NCI-H1417 treated with DMSO at 0.1 percent for 48 hours (cell line): ENCODE results near the gene ZMPSTE24.

Experiments
- DNase-seq: peaks from one replicate; lab custom pipeline; 2025; lab: John Stamatoyannopoulos, UW

The ZMPSTE24 gene

DNA sequence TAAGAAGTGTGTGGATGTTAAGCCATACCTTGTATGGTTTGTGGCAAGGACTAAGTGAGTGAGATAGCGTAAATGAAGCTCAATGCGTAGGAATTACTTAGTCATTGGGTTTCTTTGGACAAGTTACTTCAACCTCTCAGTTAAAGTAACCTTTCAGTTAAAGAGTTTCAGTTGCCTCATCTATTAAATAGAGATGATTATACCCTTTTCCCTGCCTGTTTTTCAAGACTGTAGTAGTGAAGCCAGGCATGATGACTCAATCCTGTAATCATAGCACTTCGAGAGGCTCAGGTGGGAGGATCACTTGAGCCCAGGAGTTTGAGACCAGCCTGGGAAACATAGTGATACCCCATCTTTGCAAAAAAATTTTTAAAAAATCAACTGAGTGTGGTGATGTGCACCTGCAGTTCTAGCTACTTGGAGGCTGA, 6.3 kb downstream of the ZMPSTE24 start:
- DNase-seq, result no peak

DNA sequence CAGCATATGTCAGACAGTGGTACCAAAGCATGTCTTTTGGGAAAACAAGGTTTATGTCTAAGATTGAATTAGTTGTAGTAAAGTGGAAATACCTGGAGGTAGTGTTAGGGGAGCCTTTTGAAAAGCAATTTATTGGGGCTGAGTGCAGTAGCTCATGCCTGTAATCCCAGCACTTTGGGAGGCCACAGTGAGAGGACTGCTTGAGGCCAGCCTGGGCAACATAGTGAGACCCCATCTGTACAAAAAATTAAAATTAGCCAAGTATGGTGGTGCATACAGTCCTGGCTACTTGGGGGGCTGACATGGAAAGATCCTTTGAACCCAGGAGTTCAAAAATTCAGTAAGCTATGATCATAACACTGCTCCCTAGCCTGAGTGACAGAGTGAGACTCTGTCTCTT, 7.3 kb downstream of the ZMPSTE24 start:
- DNase-seq, result no peak

DNA sequence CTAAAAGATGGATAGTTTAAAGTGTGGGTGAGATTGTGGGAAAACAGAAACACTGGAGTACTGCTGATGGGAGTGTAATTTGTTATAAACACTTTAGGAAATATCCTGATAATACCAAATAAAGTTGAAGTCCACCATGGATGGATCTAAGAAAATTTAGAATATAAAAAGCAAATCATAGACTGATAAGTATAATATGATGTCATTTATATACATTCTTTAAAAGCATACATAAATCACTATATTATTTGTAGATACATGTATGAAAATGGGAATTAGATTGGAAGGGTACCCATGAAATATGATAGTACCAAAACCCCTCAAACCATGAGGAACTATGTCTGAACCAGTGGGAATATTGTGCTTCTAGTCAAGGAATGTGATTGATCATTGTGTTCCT, 7.9 kb downstream of the ZMPSTE24 start:
- no peak for DNase-seq

DNA sequence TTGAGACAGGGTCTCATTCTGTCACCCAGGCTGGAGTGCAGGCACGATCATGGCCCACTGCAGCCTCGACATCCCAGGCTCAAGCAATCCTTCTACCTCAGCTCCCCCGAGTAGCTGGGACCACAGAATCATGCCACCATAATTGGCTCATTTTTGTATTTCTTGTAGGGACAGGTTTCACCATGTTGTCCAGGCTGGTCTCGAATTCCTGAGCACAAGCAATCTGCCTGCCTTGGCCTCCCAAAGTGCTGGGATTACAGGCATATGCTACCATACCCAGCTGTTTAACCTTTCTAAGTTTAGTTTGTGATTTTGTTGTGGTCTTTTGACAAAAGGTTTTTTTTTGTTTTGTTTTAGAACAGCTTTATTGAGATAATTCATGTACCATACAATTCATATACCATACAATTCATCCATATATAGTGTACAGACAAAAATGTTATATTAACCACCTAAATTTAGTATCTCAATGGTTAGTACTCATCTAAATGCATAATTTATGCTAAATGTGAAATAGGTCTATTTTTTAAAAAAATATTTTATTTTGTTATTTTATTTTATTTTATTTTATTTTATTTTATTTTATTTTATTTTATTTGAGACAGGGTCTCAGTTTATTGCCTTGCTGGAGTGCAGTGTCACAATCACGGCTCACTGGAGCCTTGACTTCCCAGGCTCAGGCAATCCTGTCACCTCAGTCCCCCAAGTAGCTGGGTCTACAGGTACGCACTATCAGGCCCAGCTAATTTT, 8.9 kb downstream of the ZMPSTE24 start:
- DNase-seq, result no peak

DNA sequence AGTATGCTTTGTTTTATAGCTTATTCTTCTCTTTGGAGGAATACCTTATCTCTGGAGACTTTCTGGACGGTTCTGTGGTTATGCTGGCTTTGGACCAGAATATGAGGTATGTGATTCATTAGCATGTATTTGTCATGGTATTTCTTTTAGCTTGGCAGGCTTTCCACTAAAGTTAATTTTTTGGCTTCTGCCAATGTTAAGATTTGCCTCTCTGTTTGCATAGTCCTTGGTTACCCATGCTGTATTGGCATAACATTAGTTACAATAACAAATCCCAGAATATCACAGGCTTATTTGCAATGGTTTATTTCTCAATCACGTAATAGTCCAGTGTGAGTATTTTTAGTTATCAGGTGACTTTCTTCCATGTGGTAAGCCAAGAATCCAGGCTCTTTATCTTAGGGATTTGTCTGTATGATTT, 9.7 kb downstream of the ZMPSTE24 start:
- DNase-seq, result no peak

DNA sequence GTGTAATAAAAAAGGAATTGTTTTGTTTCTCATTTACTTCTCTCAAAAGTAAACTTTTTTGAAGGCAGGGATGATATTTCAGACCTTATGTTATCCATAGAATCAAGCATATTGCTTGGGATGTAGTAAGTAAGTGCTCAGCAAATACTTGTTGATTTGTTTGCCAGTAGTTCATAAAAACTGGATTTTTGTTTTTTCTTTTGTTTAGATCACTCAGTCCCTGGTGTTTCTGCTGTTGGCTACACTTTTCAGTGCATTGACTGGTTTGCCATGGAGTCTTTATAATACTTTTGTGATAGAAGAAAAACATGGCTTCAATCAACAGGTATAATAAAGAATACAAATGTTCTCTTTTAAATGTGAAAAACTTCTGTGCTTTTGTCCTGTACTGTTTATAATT, 10.2 kb downstream of the ZMPSTE24 start:
- DNase-seq, result no peak

DNA sequence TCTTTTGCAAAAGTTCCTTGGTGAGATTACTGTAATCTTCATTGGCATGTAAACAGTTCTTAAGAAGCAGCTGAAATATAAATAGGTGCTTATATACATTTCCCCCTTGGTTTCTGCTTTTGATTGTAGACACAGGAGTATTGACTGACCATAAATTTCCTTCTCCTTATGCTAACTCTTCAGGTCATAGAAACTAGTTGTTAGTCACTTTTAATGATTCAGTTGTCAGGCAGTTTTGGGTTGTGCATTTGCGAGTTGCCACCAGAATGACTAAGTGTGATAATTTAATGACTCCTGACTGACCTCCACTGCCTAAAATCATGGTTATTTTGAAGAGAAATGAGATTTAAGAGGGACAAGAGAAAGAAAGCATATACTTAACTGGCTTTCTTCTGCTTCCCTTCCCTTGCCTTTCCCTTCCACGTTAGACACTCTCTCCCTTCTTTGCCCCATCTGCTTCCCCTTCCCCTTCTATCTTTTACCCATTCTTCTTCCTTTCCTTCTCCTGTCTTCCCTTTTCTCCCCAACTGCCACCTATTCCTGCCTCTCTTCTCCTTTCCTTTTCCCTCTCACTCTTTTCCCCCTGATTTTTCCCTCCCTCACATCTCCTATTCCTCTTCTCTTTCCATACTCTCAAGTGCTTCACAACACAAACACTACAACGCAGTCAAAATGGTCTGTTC, 12.3 kb downstream of the ZMPSTE24 start:
- DNase-seq, result no peak

DNA sequence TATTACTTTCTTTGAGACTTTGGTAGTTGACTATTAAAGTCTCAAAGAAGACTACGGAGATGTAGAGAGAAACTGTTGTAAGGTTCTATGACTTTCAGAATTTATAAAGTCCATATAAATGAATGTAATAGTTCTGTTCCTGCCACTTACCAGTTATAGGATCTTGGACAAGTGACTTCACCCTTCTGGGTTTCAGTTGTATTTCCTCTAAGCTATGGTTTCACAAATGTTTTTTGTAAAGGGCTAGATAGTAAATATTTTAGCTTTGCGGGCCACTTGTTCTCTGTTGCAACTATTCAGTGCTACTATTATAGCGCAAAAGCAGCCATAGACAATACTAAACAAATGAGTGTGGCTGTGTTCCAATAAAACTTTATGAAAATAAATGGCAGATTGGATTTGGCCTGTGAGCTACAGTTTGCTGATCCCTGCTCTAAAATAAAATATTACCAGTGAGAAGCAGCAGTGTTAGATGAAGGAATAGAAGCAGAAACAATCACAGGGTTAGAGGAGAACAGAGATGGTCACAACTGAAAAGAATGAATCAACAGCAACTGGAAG, 14.7 kb downstream of the ZMPSTE24 start:
- no peak for DNase-seq

DNA sequence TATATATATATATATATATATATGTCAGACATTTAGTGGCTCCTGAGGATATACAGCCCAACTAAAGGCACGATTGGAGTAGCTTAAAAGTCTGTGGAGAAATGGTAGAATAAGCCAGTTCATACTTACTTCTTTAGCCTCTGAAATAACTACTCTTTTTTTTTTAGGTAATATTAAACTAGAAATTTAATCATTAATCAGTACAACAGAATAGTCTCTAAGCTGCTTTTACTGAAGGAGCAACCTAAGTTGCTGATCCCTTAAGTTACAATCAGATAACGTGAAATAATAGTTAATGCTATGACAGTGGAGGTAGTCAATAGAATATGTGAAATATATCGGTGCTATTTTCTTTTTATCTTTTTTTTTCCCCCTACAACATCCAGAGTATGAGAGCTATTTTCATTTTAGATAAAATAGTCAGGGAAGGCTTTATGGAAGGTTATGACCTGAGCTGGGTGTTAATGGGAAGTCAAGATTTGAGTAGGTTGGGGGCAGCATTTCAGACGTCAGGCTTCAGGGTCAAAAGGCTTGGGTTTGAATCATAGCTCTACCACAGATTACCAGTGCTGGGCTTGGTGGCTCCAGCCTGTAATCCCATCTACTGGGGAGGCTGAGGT, 15.6 kb downstream of the ZMPSTE24 start:
- DNase-seq, result no peak

DNA sequence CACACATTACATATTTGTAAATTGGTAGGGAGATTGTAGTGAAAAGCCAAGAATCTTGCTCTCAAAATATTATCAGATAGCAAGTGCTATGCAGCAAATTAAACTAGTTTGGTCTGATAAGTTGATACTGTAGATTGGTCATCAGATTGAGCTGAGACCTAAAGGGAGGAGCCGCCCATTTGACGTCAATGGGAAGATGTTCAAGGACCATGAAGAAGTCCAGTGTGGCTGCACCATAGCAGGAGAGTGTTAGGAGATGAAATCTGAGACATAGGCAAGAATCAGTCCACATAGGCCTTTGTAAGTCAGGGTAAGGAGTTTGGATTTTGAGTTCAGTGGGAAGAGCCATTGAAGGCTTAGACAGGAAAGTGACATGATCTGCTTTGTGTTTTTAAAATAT, 16.3 kb downstream of the ZMPSTE24 start:
- DNase-seq, result no peak

DNA sequence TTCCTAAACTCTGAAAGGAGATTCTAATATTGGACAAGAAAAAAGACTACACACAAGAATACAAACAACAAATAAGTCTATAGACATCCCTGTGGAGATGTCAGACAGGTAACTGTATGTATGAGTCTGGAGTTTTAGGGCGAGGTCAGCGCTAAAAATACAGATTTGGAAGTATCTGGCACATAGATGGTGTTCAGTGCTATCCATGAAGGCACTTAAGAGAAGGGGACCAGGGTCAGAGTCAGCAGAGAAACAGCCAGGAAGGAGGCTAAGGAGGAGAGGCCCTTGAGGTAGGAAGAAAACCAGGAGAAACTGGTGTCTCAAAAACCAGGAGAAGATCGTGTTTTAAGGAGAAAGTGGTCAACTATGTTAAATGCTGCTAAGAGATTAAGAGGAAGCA, 18.1 kb downstream of the ZMPSTE24 start:
- DNase-seq, result no peak

DNA sequence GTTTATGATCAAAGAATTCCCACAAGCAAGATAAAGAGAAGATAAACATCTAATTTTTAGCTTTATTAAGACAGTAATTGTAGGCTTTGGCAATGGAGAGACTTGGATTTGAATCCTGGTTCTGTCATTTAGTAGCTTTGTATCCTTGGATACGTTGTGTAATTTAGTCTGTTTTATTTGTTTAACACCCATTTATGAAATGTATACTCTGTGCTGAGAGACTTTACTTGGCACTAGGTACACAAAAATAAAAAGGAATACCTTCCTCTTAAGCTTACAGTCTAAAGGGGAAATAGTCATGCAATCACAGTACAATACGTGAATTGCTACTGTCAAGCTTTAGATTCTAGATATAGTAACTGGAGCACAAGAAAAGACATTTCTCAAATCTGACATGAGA, 23.8 kb downstream of the ZMPSTE24 start:
- no peak for DNase-seq

DNA sequence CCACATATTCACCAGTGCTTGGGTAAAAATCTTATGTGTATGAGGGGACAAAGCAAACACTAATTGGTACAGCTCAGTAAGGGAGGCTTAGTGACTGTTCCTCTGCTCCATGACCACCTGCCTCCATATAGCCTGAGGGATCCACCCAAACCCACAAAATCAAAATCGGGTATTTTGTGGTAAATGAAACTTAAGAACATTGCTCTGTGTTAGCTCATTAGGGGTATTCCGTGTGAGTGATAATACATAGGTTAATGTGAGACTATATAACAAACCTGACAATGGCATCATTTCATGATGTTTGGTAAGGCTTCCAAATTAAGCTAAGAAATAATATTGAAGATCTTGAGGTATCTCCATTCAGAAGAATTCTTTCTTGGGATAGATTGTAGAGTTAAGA, 33.3 kb downstream of the ZMPSTE24 start:
- DNase-seq, result no peak

DNA sequence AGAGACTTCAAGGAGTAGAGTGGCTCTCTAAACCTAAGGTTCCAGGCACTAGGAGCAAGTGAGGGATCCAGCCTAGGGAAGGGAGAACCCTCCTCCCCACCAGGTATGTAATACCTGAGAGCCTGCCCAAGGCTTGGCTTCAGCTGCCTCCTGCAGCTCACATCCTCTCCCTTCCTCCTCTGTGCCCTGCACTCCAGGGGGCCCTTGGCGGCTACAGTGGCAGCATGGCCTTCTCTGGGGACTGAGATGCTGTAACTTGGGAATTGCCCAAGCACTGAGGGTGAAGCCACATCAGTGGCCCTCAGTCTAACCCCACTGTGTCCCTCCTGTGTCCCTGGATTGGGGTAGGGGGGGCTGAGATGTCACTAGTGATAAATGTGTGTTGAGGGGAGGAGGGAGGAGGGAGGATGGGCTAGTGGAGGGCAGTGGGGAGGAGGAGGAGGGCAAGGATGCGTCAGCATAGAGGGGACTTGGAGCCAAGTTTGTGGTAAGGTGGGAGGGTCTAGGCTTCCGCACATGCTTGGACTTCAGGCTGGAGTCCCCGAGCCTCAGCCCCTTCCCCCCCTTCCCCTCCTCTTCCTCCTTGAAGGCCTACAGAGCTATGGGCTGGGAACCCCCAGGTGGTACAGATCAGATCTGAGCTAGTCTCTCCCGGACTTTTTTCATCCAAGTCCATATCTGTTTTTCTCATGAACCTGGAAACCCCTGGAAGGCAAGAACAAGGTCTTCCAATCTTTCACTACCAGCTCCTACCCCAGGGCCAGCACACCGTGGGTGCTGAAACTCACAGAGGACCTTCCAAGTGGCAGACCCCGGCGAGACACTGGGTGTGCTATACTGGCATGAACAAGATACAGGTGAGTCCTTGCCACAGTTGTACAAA, 41.6 kb downstream of the ZMPSTE24 start:
- no peak for DNase-seq

DNA sequence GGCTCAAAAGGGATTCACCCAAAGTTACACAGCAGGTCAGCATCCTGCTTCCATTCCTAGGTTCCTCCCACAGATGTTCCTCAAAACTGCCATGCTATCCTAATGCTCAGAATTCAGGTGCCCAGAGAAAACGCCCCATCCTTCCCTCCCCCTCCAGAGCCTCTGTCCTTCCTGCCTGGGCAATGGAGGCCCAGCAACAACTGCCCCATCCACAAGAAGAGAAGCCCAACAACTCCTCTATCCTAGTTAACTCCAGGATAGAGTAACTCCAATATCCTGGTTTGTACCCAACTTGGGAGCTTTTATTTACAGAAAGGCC, 42.2 kb downstream of the ZMPSTE24 start:
- no peak for DNase-seq

DNA sequence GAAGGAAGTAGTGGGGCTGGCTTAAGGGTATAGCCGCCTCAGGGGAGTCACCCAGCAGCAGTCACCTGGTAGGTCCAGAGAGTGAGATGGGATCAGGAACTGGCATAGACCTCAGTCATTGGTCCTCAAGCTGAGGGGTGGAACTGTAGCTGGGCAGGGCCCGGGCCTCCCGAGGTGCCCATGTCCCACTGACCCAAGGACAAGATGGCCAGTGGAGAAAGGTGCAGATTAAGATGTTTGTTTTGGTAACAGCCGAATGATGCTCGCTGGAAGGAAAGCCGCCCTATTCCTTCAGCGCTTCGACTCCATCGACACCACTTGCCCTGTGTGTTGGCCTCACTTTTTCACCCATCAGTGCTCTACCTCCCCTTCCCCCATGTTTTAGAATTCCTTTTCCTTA, 42.6 kb downstream of the ZMPSTE24 start:
- no peak for DNase-seq

DNA sequence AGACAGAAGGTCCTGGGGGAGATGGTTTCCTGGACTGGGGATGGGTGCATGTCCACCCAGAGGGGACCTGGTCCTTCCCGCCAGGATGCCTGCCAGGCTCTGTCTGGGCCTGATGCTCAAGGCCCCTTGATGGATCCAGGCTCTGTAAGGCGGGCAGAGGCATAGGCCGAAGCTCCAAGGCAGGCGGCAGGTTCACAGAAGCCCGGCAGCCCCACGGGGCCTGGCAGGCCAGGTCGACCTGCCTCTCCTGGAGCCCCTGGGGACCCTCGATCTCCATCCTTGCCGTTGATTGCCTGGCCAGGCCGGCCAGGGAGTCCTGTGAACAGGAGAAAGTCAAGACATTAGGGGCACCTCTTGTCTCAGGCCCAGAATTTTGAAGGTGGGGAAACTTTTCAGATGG, 43.0 kb downstream of the ZMPSTE24 start:
- no peak for DNase-seq

DNA sequence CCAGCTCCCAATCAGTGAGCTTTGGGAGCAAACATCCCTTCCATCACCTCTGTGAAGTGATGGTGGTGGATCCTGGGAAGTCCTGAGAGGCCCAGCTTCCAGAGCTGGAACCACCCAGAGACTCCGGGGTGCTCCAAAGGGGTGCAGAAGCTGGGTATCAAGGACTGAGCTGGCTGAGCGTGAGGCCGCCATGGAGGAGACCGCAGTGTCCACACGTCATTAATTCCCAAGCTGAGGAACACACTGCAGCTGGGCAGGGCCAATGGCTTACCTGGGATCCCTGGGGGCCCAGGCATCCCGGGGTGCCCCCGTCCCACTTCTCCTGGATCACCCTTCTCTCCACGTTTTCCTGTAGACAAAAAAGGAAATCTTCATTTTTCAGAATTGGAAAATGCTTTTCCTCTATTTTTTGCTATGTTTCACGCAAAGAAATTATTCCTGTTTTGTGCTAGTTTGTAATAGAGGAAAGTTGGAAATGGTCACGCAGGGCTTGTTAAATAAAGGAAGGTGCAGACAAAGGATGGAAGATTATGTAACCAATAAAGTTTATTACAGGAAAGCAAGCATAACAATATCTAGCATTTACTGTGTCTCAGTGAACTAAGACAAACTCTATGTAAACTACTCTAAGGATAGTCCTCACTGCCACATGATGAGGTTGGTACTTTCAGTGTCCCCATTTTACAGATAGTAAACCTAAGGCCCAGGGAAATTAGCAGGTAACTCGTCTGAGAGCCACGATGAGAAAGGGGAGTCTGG, 43.7 kb downstream of the ZMPSTE24 start:
- no peak for DNase-seq

DNA sequence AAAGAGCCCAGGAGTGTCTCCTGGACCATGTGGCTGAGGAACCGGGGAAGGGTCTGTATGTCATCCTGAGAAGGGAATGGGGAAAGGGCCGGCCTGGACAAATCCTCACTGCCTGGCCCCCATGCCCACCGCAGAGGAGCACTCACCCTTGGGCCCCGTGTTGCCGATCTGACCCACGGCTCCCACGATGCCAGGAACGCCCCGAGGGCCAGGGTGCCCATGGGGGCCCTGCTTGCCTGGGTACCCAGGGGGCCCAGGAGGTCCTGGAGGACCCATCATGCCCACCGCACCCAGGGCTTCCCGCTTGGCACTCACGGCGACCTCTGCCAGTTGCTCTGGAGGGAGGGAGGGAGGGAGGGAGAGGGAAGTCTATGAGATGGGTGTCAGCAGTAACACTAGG, 44.4 kb downstream of the ZMPSTE24 start:
- no peak for DNase-seq

DNA sequence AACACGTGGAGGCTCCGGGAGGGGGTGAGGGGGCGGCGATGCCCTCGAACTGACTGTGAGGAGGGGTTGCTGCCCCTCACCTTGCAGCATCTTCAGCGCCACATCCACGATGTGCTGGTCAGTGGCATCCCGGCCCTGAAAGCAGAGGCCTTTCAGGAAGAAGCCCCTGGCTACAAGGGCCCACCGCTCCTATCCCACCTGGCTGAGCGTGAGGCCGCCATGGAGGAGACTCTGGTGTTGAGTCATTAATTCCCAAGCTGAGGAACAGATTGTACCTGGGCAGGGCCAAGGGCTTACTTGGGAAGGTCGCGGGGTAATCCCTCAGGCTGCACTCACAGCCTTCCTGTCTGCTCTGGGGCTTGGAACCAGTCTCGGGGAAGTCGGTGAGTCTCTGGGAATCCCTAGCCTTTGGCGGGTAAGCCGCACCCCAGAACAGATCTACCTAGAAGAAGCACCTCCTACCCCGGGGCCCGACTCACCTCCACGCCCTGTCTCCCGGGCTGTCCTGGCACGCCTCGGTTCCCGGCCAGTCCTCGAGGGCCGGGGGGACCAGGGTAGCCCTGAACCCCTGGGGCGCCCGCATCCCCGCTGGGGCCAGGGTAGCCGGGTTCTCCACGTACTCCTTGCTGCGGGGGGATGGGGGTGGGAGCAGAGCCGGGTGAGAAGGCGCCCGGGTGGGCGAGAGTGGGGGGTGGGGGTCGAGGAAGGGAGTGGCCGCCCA, 45.2 kb downstream of the ZMPSTE24 start:
- DNase-seq, result no peak

DNA sequence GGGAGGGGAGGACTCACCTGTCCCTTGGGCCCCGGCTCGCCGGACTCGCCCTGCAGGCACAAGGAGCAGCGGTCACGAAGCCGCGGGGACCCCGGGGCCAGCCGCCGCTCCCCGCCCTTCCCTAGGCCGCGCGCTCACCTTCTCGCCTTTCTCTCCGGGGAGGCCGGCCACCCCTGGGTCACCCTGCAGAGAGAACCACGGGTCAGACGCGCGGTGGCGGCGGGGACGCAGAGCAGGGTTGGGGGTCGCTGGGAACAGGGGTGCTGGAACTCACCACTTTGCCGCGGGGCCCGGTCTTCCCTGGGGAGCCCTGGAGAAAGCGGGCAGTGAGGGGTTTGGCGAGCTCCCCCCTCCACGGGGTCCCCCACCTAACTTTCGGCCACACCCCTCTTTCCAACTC, 45.8 kb downstream of the ZMPSTE24 start:
- no peak for DNase-seq
